Pons (tissue), 1 donor: ENCODE measurements around the gene BCL2L13.
"Not testable (repeated sequence)": the region's sequence is repeated elsewhere in the genome, so short reads cannot be mapped to it uniquely, and the experiment has no call there.

Experiments
- DNase-seq: peaks from one replicate; pipeline ENCODE4 v3.0.0-alpha.2; 2016; ENCODE audit warnings: low spot score

BCL2L13 gene

GRCh38 chr22:17637490-17638181 is 921 bp upstream of the BCL2L13 start:
- DNase-seq = no peak

- no peak for DNase-seq
Measured at GRCh38 chr22:17638182-17638431, 450 bp upstream of the BCL2L13 start.

- DNase-seq = peak; percentile 32
Measured at GRCh38 chr22:17639247-17639741, 737 bp downstream of the BCL2L13 start.

DNA sequence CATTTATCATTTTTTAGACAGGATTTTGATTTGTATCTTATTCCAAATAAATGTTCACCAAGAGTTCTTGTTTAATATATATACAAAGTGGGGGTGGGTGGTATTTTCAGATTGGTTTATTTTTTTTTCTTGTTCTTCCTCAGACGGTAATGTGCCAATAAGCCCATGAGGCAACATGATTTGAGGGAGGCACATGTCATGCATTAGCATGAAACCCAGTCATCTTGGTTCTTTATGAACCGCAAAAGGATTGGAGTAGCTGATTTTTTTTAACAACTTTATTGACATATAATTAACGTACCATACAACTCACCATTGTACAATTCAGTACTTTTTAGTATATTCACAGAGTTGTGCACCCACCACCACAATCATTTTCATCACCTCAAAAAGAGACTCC is 2.7 kb downstream of the BCL2L13 start:
- no peak for DNase-seq

- not testable (repeated sequence) for DNase-seq
Measured at GRCh38 chr22:17642357-17642756, 3.8 kb downstream of the BCL2L13 start.

DNA sequence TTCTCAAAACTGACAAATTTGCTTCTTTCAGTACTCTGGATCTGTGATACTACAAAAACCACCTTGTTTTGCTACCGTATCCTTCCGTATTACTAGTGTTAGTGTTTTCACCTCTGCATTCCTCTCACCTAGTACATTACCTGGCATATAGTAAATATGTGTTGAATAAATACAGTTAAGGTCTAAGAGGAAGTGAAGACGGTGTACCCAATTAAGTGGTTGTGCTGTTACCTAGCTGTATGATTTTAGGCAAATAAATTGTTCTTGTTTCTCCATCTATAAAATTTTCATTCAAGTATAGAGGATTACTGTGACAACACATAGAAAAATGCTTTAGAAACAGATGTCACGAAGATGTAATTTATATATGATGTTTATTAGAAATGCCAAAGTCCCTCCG is 8.9 kb downstream of the BCL2L13 start:
- DNase-seq = no peak

GRCh38 chr22:17647991-17648390 is 9.4 kb downstream of the BCL2L13 start:
- DNase-seq = no peak

GRCh38 chr22:17648569-17648968 is 10.0 kb downstream of the BCL2L13 start:
- no peak for DNase-seq

DNA sequence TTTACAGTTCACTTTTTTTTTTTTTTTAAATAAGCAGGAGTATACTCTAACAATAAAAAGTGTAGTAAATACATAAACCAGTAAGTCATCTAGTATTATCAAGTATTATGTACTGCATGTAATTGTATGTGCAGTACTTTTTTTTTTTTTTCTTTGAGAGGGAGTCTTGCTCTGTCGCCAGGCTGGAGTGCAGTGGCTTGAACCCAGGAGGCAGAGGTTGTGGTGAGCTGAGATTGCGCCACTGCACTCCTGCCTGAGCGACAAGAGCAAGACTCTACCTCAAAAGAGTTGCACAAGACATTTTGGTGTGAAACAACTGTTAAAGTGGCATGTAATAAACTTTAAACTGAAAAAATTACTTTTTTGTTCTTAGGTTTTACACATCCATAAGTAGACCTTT is 16.7 kb downstream of the BCL2L13 start:
- no peak for DNase-seq

GRCh38 chr22:17656870-17657395 is 18.4 kb downstream of the BCL2L13 start:
- DNase-seq = no peak

GRCh38 chr22:17664414-17665055 is 26.0 kb downstream of the BCL2L13 start:
- DNase-seq = no peak

DNA sequence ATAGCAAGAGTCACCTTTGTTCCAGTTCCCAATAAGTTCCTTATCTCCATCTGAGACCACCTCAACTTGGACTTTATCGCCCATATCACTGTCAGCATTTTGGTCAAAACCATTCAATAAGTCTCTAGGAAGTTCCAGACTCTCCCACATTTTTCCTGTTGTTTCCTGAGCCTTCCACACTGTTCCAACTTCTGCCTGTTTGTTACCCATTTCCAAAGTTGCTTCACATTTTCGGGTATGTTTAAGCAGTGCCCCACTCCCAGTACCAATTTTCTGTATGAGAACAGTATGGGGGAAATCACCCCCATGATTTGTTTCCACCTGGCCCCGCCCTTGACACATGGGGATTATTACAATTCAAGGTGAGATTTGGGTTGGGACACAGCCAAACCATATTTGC is 26.7 kb downstream of the BCL2L13 start:
- no peak for DNase-seq

GRCh38 chr22:17665854-17666253 is 27.3 kb downstream of the BCL2L13 start:
- no peak for DNase-seq

GRCh38 chr22:17671521-17672092 is 33.0 kb downstream of the BCL2L13 start:
- not testable (repeated sequence) for DNase-seq

DNA sequence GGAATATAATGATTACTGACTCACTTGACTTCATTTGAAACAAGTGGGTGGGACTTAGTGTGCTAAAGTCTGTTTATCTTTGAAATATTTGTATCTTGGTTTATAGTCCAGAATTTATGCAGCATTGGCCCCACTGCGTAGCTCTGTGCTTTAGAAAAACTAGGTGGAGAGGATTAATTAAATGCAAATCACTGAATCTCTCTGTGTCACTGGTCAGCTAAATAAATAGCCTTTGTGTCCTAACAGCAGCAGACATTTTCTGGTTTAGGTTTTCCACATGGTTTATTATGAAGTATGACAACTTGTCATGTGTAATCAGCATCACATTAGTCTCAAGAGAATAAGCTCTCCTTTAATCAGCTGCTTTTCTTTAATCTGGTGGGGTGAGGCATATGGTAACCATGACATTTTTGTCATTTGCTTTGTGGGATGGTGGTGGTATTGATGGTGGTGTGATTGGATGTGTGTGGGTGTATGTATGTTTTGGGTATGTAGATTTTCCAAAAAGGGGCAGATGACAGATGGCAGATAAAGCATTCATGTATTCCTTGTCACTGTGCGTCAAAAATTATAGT is 33.9 kb downstream of the BCL2L13 start:
- peak; percentile 62 for DNase-seq

DNA sequence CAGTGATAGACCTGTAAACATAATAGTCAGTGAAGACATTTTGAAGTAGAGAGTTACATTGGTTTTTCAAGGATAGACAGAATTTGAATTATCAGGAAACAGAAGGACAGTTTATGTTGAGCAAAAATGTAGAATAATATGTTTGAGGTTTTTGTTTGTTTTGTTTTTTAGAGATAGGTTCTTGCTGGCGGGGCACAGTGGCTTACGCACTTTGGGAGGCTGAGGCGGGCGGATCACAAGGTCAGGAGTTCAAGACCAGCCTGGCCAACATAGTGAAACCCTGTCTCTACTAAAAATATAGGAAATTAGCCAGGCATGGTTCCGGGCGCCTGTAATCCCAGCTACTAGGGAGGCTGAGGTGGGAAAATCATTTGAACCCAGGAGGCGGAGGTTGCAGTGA is 35.6 kb downstream of the BCL2L13 start:
- no peak for DNase-seq

DNA sequence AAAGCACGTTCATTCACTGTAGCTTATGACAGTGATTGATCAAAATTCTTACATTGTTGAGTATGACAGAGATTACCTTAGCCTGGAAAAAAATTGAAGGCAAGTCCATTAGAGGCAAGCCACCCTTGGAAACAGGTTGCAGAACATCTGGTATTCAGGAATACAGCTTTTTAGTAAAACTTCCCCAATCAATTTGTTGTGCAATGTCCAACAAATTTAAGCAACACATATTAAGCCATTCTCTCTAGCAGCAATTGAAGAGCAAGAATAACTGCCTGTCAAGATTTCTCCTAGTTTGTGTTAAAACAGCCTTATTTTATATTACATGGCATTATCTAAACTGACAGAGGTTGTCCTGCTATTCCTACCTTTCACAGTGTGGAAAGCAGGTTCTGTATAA is 37.0 kb downstream of the BCL2L13 start:
- DNase-seq = no peak

DNA sequence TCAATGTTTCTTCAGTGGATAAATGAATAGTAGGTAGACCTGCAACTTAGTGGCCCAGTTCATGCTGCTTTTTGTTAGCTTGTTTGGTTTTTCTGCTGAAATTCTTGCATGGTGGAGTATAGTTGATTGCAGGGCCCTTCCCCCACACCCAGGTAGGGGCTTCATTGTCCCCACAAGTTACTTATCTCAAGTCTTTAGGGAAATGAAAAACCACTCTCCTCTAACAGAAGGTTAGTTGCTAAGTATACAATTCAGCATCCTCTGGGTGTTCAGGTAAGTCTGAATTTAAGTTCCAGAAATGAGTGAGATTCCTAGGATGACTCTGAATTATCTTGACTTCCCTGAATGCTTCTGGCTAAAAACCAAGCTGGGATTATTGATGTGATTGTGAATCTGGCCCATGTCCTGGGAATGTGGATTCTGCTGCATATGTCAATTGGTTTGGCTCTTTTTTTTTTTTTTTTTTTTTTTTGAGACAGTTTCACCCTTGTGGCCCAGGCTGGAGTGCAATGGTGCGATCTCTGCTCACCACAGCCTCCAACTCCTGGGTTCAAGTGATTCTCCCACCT is 40.3 kb downstream of the BCL2L13 start:
- DNase-seq = no peak

DNA sequence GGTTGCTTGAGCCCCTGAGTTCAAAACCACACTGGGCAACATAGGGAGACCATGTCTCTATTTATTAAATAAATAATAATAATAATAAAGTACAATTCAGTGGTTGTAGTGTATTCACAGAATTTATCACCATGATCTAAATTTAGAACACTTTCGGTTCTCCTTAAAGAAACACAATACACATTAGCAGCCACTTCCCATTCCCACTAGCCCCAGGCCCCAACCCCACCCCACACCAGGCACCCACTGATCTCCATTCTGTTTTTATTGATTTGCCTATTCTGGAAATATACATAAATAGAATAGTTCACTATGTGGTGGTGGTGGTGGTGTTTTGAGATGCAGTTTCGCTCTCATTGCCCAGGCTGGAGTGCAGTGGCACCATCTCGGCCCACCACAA is 45.7 kb downstream of the BCL2L13 start:
- no peak for DNase-seq

DNA sequence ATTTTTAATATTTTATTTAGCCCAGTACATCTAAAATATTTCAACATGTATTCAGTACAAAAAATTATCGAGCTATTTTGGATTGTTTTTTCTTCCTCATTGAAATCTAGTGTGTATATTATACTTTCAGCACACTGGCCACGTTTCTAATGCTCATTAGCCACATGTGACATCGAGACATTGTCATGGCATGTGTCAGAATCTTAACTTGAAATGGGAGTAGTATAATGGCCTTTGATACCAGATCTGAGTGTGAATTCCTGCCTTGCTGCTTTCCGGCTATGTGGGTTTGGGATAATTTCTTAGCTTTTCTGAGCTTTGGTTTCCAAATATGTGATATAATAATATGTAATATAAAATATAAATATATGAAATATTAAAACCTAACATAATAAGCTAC is 54.3 kb downstream of the BCL2L13 start:
- DNase-seq = no peak

- no peak for DNase-seq
Measured at GRCh38 chr22:17694193-17694592, 55.6 kb downstream of the BCL2L13 start.

- DNase-seq = no peak
Measured at GRCh38 chr22:17694752-17695151, 56.2 kb downstream of the BCL2L13 start.

- no peak for DNase-seq
Measured at GRCh38 chr22:17695986-17696385, 57.4 kb downstream of the BCL2L13 start.
